Activated naive CD4-positive, alpha-beta T cell treated with anti-CD3 and anti-CD28 coated beads for 36 hours (primary cell): ENCODE measurements around the gene MYH11. TPM values are rescaled to one million over a fixed set of nuclear protein-coding genes. Genes with fewer than 3 reads are reported as not detected.
"Not testable (repeated sequence)": the region's sequence is repeated elsewhere in the genome, so short reads cannot be mapped to it uniquely, and the experiment has no call there.

Experiments
- CTCF ChIA-PET: fragments of 350-600 bp; sonication (Branson Sonifier 250); formaldehyde crosslinking; loops from one replicate; lab custom pipeline; 2021; ENCODE audit warnings: antibody characterized with exemption; lab: Charles Lee
- DNase-seq: peaks from one replicate; pipeline ENCODE4 v3.0.0-alpha.2; 2020
- H3K27ac Mint-ChIP-seq: one replicate; pipeline ENCODE4 v1.8.0; 2021; ENCODE audit warnings: mild to moderate bottlenecking, mixed read lengths
- H3K27me3 Mint-ChIP-seq: one replicate; pipeline ENCODE4 v1.8.0; 2021; ENCODE audit warnings: low read depth, mixed read lengths
- H3K36me3 Mint-ChIP-seq: one replicate; pipeline ENCODE4 v1.8.0; 2021; ENCODE audit warnings: low read depth, mixed read lengths
- H3K4me1 Mint-ChIP-seq: one replicate; pipeline ENCODE4 v1.8.0; 2021; ENCODE audit warnings: low read depth, mixed read lengths
- H3K4me3 Mint-ChIP-seq: one replicate; pipeline ENCODE4 v1.8.0; 2021; ENCODE audit warnings: mild to moderate bottlenecking, moderate library complexity, mixed read lengths
- H3K9me3 Mint-ChIP-seq: one replicate; pipeline ENCODE4 v1.8.0; 2021; ENCODE audit warnings: mixed read lengths
- intact Hi-C: fragments of 100-400 bp; cut with micrococcal nuclease; formaldehyde crosslinking; loops from one replicate; pipeline ENCODE4 v1.15.1; 2023
- total RNA-seq, 2 experiments: library from RNA; stranded (reverse); gene quantifications; one replicate each; pipeline ENCODE4 v1.2.3, GENCODE V29; 2021

The MYH11 gene
- total RNA-seq, 2 experiments from 2014 or later, result not detected

DNA sequence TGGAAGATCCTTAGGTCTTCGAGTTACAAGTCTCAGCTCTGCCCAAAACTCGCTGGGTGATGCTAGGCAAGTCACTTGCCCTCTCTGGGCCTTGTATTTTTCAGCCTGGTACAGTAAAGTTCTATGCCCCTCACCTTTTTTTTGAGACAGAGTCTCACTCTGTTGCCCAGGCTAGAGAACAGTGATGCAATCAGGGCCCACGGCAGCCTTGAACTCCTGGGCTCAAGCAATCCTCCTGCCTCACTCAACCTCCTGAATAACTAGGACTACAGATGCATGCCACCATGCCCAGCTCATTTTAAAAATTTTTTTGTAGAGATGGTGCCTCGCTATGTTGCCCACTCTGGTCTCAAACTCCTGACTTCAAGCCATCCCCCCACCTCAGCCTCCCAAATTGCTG is 3.8 kb downstream of the MYH11 start:
- no peaks in the 10 kb centered on the region for H3K36me3 Mint-ChIP-seq
- H3K27me3 Mint-ChIP-seq, result peaks cover 26% of the 10 kb centered on the region
- CTCF ChIA-PET, result no interaction called here
- intact Hi-C loops, result no loop called here
- no peak overlapping the region for H3K27ac Mint-ChIP-seq
- no peak overlapping the region for H3K4me3 Mint-ChIP-seq
- H3K9me3 Mint-ChIP-seq, result no peaks in the 10 kb centered on the region
- H3K4me1 Mint-ChIP-seq, result peaks cover 6% of the 10 kb centered on the region
- DNase-seq, result no peak

DNA sequence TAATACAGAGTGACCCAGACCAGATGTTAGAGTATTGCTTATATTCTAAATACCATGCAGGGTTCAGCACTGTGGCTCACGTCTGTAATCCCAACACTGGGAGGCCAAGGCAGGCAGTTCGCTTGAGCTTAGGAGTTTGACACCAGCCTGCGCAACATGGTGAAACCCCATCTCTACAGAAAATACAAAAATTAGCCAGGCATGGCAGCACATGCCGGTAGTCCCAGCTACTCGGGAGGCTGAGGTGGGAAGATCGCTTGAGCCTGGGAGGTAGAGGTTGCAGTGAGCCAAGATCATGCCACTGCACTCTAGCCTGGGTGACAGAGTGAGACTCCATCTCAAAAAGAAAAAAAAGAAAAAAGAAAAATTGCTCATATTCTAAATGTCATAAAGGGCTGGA is 6.3 kb downstream of the MYH11 start:
- CTCF ChIA-PET, result interaction anchor here (0.6 kb wide), 1 partner anchor 17 kb away, joined by 4 read pairs; no protein-coding TSS in a partner anchor
- H3K9me3 Mint-ChIP-seq, H3K27ac Mint-ChIP-seq, DNase-seq, H3K4me1 Mint-ChIP-seq, H3K36me3 Mint-ChIP-seq, H3K4me3 Mint-ChIP-seq, intact Hi-C loops: not testable (repeated sequence)
- H3K27me3 Mint-ChIP-seq, result peaks cover 11% of the 10 kb centered on the region

DNA sequence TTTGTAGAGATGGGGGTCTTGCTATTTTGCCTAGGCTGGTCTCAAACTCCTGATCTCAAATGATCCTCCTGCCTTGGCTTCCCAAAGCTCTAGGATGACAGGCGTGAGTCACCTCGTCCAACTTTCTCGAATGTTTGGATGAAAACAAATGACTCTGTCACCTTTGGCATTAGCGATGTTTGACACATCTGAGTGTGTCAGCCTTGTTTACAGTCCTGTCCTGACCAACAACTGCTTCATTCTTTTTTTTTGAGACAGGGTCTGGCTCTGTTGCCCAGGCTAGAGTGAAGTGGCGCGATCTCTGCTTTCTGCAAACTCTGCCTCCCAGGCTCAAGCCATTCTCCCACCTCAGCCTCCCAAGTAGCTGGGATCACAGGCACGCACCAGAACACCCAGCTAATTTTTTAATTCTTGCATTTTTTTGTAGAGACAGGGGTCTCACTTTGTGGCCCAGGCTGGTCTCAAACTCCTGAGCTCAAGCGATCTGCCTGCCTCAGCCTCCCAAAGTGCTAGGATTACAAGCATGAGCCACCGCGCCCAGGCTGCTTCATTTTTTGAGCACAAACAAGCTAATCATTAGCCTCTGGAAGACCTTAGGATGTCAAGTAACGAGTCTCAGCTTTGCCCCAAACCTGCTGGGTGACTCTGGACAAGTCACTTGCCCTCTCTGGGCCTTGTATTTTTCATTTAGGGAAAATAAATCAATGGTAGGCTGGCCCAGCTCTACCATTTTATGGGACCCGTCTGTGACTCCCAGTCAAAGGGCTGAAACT is 7.4 kb downstream of the MYH11 start:
- DNase-seq, result no peak
- no peaks in the 10 kb centered on the region for H3K4me1 Mint-ChIP-seq
- intact Hi-C loops, result no loop called here
- peaks cover 4% of the 10 kb centered on the region for H3K27me3 Mint-ChIP-seq
- H3K9me3 Mint-ChIP-seq, result no peaks in the 10 kb centered on the region
- H3K27ac Mint-ChIP-seq, result no peak overlapping the region
- no peak overlapping the region for H3K4me3 Mint-ChIP-seq
- CTCF ChIA-PET, result interaction anchor here (0.6 to 0.9 kb wide), 2 partner anchors 25 to 239 kb away, joined by 3 read pairs; no protein-coding TSS in a partner anchor
- H3K36me3 Mint-ChIP-seq, result no peaks in the 10 kb centered on the region

DNA sequence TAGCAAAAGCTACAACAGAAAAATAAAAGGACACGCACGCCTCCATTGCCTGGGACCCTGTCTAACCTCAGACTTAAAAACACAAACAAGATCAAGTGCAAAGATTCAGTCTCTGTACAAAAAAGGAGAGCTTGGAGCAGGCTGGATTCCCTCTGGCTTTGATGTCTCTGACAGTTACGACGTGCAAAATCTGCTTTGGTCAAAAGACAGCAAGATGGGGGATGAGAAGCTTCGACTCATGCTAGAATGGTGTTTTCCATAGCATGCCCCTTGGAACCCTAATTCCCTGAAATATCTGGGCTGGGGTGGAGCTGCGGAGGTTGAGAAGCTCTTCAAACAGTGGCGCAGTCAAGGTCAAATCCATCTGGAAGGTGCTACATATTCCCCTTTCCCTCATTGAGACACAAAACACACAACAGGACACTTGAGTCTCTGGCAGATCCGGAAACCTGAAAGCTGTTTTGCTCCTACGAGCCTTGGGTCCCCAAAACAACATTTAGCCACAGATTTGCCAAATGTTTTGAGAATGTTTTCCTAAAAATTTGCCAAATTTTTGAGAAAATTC is 9.1 kb downstream of the MYH11 start:
- Mint-ChIP-seq H3K4me1 (no peaks in the 10 kb centered on the region), H3K27ac (no peak overlapping the region), H3K9me3 (no peaks in the 10 kb centered on the region), H3K4me3 (no peak overlapping the region), H3K36me3 (no peaks in the 10 kb centered on the region), H3K27me3 (no peaks in the 10 kb centered on the region)
- CTCF ChIA-PET, result interaction anchor here (1.2 kb wide), 1 partner anchor 57 kb away, joined by 3 read pairs; no protein-coding TSS in a partner anchor
- DNase-seq, result no peak
- intact Hi-C loops, result no loop called here

DNA sequence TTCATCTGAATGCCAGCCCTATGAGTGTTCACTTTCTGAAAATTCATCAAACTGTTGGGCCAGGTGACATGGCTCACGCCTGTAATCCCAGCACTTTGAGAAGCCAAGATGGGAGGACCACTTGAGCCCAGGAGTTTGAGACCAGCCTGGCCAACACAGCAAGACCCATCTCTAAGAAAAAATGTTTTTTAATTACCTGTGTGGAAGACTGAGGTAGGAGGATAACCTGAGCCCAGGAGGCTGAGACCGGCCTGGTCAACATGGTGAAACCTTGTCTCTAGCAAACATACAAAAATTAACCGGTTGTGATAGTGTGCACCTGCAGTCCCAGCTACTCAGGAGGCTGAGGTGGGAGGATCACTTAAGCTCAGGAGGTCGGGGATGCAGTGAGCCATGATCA is 10.3 kb downstream of the MYH11 start:
- H3K4me3 Mint-ChIP-seq, result no peak overlapping the region
- DNase-seq, result no peak
- CTCF ChIA-PET, result no interaction called here
- H3K4me1 Mint-ChIP-seq, result no peaks in the 10 kb centered on the region
- H3K9me3 Mint-ChIP-seq, result no peaks in the 10 kb centered on the region
- H3K27me3 Mint-ChIP-seq, result no peaks in the 10 kb centered on the region
- no peaks in the 10 kb centered on the region for H3K36me3 Mint-ChIP-seq
- H3K27ac Mint-ChIP-seq, result no peak overlapping the region
- intact Hi-C loops, result no loop called here

DNA sequence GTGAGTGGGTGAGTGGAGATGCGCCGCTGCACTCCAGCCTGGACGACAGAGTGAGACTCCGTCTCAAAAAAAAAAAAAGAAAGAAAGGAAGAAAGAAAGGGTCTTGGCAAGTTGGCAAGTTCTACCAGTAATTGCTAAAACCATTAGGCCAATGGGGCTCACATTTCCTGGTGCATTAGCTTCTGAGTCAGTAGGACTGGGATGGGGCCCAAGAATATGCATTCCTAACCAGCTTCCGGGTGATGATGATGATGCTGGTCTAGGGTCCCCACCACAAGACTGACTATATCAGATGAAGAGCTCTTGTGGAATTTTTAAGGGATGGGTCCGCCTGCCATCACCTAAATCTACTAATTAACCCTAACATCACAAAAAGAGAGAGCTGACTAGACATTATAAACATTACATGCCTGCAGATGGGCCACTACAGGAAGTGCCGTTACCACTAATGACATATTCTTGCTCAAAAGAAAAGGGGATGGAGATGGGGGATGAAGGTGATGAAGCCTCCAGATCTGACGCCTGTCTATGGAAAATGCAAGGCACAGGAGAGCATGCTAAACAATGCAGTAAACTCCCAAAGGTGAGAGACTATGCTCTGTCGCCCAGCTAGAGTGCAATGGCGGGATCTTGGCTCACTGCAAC is 13.1 kb downstream of the MYH11 start:
- no peak for DNase-seq
- Mint-ChIP-seq H3K9me3 (no peaks in the 10 kb centered on the region), H3K4me1 (no peaks in the 10 kb centered on the region), H3K27ac (no peak overlapping the region), H3K4me3 (no peak overlapping the region), H3K27me3 (no peaks in the 10 kb centered on the region), H3K36me3 (no peaks in the 10 kb centered on the region)
- intact Hi-C loops, result no loop called here
- CTCF ChIA-PET, result interaction anchor here (0.6 kb wide), 1 partner anchor 23 kb away, joined by 3 read pairs; no protein-coding TSS in a partner anchor

DNA sequence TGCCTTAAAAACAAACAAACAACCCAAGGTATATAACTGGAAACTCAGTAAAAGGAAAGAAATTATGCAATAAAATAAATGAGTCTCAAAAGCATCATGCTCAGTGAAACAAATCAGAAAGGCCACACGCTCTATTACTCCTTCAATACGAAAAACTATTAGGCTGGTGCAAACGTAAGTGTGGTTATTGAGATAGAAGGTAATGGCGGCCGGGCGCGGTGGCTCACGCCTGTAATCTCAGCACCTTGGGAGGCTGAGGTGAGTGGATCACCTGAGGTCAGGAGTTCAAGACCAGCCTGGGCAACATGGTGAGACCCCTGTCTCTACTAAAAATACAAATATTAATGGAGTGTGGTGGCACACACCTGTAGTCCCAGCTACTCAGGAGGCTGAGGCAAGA is 17.6 kb downstream of the MYH11 start:
- H3K9me3 Mint-ChIP-seq, H3K27ac Mint-ChIP-seq, CTCF ChIA-PET, DNase-seq, H3K27me3 Mint-ChIP-seq, H3K36me3 Mint-ChIP-seq, intact Hi-C loops, H3K4me1 Mint-ChIP-seq, H3K4me3 Mint-ChIP-seq: not testable (repeated sequence)

DNA sequence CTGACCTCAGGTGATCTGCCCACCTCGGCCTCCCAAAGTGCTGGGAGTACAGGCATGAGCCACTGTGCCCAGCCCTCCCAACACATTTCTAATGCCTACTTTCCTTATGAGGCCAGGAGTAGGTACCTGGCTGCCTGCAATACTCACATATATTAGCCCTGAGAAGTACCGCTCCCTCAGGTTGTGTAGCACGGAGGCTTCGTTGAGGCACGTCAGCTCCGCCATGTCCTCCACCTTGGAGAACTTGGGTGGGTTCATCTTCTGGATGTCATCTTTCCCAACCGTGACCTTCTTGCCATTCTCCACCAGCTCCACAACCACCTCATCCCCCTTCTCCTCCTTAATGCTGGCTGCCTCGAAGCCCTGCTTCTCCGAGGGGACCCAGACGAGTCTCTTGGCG is 19.1 kb downstream of the MYH11 start:
- Mint-ChIP-seq H3K36me3 (no peaks in the 10 kb centered on the region), H3K4me3 (no peak overlapping the region), H3K27ac (no peak overlapping the region), H3K27me3 (no peaks in the 10 kb centered on the region), H3K9me3 (no peaks in the 10 kb centered on the region), H3K4me1 (no peaks in the 10 kb centered on the region)
- DNase-seq, result no peak
- CTCF ChIA-PET, result no interaction called here
- intact Hi-C loops, result no loop called here

DNA sequence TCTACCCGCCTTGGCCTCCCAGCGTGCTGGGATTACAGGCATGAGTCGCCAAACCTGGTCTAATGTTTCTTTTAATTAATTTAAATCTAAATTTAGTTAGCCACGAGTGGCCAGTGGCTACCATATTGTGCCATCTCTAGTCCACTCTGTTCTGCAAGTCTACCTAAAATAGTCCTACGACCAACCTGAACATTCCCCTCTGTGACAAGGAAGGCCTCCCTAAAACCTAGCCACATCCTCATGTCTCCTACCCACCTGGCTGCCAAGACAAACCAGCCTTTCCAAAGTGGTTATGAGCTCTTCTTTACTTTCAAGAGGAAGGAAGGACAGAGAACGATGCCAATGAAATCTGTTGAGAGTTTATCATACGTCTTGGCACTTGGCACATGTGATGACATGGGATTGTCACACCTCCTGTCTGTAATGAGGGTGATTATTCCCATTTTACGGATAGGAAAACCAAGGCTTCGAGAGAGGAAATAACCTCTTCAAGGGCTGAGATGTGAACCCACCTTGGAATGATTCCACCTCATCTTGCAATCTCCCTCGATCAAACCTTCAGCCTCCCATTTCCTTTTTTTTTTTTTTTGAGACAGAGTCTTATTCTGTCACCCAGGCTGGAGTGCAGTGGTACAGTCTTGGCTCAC is 19.7 kb downstream of the MYH11 start:
- intact Hi-C loops, result no loop called here
- CTCF ChIA-PET, result interaction anchor here (0.6 kb wide), 1 partner anchor 205 kb away, joined by 3 read pairs; no protein-coding TSS in a partner anchor
- no peaks in the 10 kb centered on the region for H3K4me1 Mint-ChIP-seq
- H3K27me3 Mint-ChIP-seq, result no peaks in the 10 kb centered on the region
- H3K36me3 Mint-ChIP-seq, result no peaks in the 10 kb centered on the region
- H3K27ac Mint-ChIP-seq, result no peak overlapping the region
- no peaks in the 10 kb centered on the region for H3K9me3 Mint-ChIP-seq
- DNase-seq, result no peak
- no peak overlapping the region for H3K4me3 Mint-ChIP-seq

DNA sequence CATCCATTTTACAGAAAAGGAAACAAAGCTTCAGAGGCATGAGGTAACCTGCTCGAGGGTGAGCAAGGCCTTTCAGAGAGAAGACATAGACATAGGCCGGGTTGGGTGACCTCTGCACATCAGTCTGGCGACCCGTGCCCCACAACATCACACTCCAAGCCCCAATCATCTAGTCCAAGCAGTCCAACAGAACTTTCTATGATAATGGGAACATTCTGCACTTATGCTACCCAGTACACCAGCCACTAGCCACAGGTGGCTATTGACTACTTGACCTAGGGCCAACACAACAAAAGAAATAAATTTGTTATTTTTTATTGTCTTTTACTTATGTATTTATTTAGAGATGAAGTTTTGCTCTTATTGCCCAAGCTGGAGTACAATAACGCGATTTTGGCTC is 20.8 kb downstream of the MYH11 start:
- Mint-ChIP-seq H3K4me3 (no peak overlapping the region), H3K27ac (no peak overlapping the region), H3K36me3 (no peaks in the 10 kb centered on the region), H3K4me1 (no peaks in the 10 kb centered on the region), H3K9me3 (no peaks in the 10 kb centered on the region), H3K27me3 (no peaks in the 10 kb centered on the region)
- no peak for DNase-seq
- intact Hi-C loops, result no loop called here
- CTCF ChIA-PET, result interaction anchor here (0.6 kb wide), 1 partner anchor 14 kb away, joined by 4 read pairs; no protein-coding TSS in a partner anchor

DNA sequence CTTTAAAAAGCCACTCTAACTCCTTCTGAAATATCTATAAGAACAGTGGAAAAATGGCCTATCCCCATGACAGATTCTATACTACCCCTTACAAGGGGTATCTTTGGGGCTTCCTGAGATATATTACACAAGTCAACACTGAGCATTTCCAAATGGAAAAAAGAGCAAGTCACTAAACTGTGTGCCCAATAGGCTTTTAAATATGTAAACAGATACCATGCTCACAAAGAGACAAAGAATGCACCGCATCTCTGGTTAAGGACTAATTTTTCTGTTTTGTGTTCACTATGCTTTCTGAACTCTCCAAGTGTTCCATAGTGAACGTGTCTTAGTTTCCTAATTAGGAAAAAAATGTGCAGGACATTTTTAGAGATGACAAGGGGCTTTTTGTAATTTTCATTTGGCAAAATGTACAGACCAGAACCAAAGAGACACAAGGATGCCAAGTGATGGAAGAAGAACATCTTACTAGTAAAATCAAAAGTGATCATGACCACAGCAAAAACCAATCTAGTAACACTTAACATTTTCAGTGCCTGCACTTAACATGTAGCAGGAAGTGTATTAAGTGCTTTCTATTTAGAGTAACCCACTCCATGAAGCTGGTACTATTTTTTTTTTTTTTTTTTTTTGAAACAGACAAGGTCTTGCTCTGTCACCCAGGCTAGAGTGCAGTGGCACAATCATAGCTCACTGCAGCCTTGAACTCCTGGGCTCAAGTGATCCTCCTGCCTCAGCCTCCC is 21.5 kb downstream of the MYH11 start:
- Mint-ChIP-seq H3K4me3 (no peak overlapping the region), H3K4me1 (no peaks in the 10 kb centered on the region), H3K27me3 (no peaks in the 10 kb centered on the region), H3K27ac (no peak overlapping the region), H3K36me3 (no peaks in the 10 kb centered on the region), H3K9me3 (no peaks in the 10 kb centered on the region)
- DNase-seq, result no peak
- intact Hi-C loops, result no loop called here
- CTCF ChIA-PET, result no interaction called here

DNA sequence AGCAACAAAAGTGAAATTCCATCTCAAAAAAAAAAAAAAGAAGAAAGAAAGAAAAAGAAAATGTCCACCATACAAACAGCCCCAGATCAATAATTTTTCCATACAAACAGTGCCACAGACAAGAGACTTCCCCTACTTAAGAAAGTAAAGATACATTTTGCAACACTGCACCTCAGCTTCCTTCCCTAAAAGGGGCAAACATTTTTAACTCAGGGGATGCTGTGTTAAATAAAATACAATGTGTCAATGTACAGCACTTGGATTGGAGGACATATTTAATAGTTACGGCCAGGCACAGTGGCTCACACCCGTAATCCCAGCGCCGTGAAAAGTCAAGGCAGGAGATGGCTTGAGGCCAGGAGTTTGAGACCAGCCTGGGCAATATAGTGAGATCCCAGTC is 22.3 kb downstream of the MYH11 start:
- Mint-ChIP-seq H3K4me3 (no peak overlapping the region), H3K36me3 (no peaks in the 10 kb centered on the region), H3K9me3 (no peaks in the 10 kb centered on the region), H3K27ac (no peak overlapping the region), H3K27me3 (no peaks in the 10 kb centered on the region), H3K4me1 (no peaks in the 10 kb centered on the region)
- intact Hi-C loops, result no loop called here
- CTCF ChIA-PET, result interaction anchor here (0.6 kb wide), 1 partner anchor 67 kb away, joined by 3 read pairs; no protein-coding TSS in a partner anchor
- no peak for DNase-seq
